ENCODE measurements around the gene SERPINA5. TPM values are rescaled to one million over a fixed set of nuclear protein-coding genes. Genes with fewer than 3 reads are reported as not detected.

Gene SERPINA5
- total and polyA plus RNA-seq, 2 of the 13 experiments (the other 11 are each of a cell fraction or from before 2014, with no cell fraction given), result 449 to 498 TPM

- TF ChIP-seq KDM5B (CRISPR knock-in tag; IDR thresholded peaks at IDR 0.05; ENCODE audit: borderline replicate concordance), result peak; percentile 23; the same call in 1 of the 2 replicates
- TF ChIP-seq ZNF275 (CRISPR knock-in tag; IDR thresholded peaks at IDR 0.05; ENCODE audit: borderline replicate concordance), result no peak
- TF ChIP-seq MAFF (IDR thresholded peaks at IDR 0.05; ENCODE audit: low read depth, low read length), result no peak
- TF ChIP-seq SPEN (CRISPR knock-in tag; IDR thresholded peaks at IDR 0.05; ENCODE audit: low read depth), result peak; percentile 81; the same call in 1 of the 2 replicates
- no peak for TF ChIP-seq ZNF367 (CRISPR knock-in tag; IDR thresholded peaks at IDR 0.05; ENCODE audit: borderline replicate concordance)
- TF ChIP-seq DZIP1 (CRISPR knock-in tag; IDR thresholded peaks at IDR 0.05), result no peak
- TF ChIP-seq ZNF136 (CRISPR knock-in tag; IDR thresholded peaks at IDR 0.05; ENCODE audit: low read depth), result no peak
- peak; percentile 80 for TF ChIP-seq MAX (IDR thresholded peaks at IDR 0.05)
- no peak for TF ChIP-seq ZNF264 (CRISPR knock-in tag; IDR thresholded peaks at IDR 0.05)
- peak; percentile 63 for TF ChIP-seq ELF3 (CRISPR knock-in tag; IDR thresholded peaks at IDR 0.05)
- TF ChIP-seq ZFP36L2 (CRISPR knock-in tag; IDR thresholded peaks at IDR 0.05), result no peak
- TF ChIP-seq ZBTB38 (CRISPR knock-in tag; IDR thresholded peaks at IDR 0.05), result peak; percentile 75
- TF ChIP-seq GABPA (IDR thresholded peaks at IDR 0.05; ENCODE audit: low read depth, low read length), result no peak
- TF ChIP-seq GABPA (CRISPR knock-in tag; IDR thresholded peaks at IDR 0.05; ENCODE audit: low read depth), result peak; percentile 45; the same call in 1 of the 2 replicates
- TF ChIP-seq PBX2 (CRISPR knock-in tag; IDR thresholded peaks at IDR 0.05), result peak; percentile 3; the same call in 1 of the 2 replicates
- TF ChIP-seq ZNF768 (CRISPR knock-in tag; IDR thresholded peaks at IDR 0.05), result peak; percentile 94
- 0 out of 2 replicates have a peak, but pooled peaks have one; percentile 47 for TF ChIP-seq ZMYM2 (CRISPR knock-in tag; IDR thresholded peaks at IDR 0.05)
- TF ChIP-seq PATZ1 (CRISPR knock-in tag; IDR thresholded peaks at IDR 0.05), result 0 out of 2 replicates have a peak, but pooled peaks have one; percentile 11
- no peak for TF ChIP-seq WIZ (CRISPR knock-in tag; IDR thresholded peaks at IDR 0.05)
- TF ChIP-seq SOX6 (IDR thresholded peaks at IDR 0.05), result no peak
- TF ChIP-seq SOX6 (CRISPR knock-in tag; IDR thresholded peaks at IDR 0.05), result peak; percentile 70
Observed at GRCh38 chr14:94548131-94548998, 32.9 kb upstream of the SERPINA5 start (continued).
